HCT116 (cell line): Measurements from ENCODE around the gene UBE2F. TPM values are rescaled to one million over a fixed set of nuclear protein-coding genes. Genes with fewer than 3 reads are reported as not detected.

Experiments
- ATAC-seq: fragments of 200-7000 bp; cut with Tn5 transposase; 2 replicates; pipeline ENCODE4 v1.9.1; 2020; ENCODE audit warnings: mild to moderate bottlenecking, moderate library complexity
- BruUV-seq: library from RNA; stranded (reverse); fragments of 400-500 nt; replicated peaks from 2 replicates; lab custom pipeline; 2021; lab: Mats Ljungman, UMichigan
- CTCF ChIA-PET: fragments of 300-600 bp; sonication (Branson Sonifier 250); formaldehyde crosslinking; loops from one replicate; lab custom pipeline; 2021; ENCODE audit warnings: antibody characterized with exemption; lab: Charles Lee
- POLR2A ChIA-PET: fragments of 300-600, 350-600 bp; sonication (Branson Sonifier 250); formaldehyde crosslinking; loops from one replicate; lab custom pipeline; 2021; ENCODE audit warnings: antibody characterized with exemption; lab: Charles Lee
- RAD21 ChIA-PET, 2 experiments: fragments of 300-600 bp; sonication (Branson Sonifier 250); formaldehyde crosslinking; loops; one replicate each; lab custom pipeline; 2023; ENCODE audit warnings: low total read pairs in 2 of 2; ENCODE audit not compliant: uncharacterized antibody in 2 of 2, unreplicated experiment in 2 of 2, low non-redundant PET in 1 of 2; lab: Charles Lee
- DNase-seq: peaks from one replicate; pipeline ENCODE4 v3.0.0-alpha.2; 2010; ENCODE audit warnings: low read depth, low spot score
- H2AFZ ChIP-seq: fragments of 200-600 bp; shearing (Covaris generic), sonication (generic); 2 replicates; pipeline ENCODE4 v1.6.1; 2017; ENCODE audit warnings: low read depth, mixed run types, mixed read lengths, antibody characterized with exemption, low read length; ENCODE audit not compliant: poor library complexity, severe bottlenecking
- H3K27ac ChIP-seq: 2 replicates; pipeline ENCODE4 v1.5.1; 2012; ENCODE audit warnings: low read depth, low read length
- H3K27me3 ChIP-seq: fragments of 200-600 bp; sonication (generic); 2 replicates; pipeline ENCODE4 v1.6.1; 2016; ENCODE audit warnings: mixed run types, low read length, mixed read lengths; ENCODE audit not compliant: insufficient read depth
- H3K36me3 ChIP-seq, 2 experiments: fragments of 200-500 bp in 1 of 2; fragments of 200-600 bp in 1 of 2; sonication (Bioruptor generic) in 1 of 2; sonication (generic) in 1 of 2; 2 replicates each; pipeline versions ENCODE4 v1.5.1 to v1.6.1; 2014 to 2016; ENCODE audit warnings: low read length in 2 of 2, inconsistent platforms in 1 of 2, mixed read lengths in 1 of 2, mixed run types in 1 of 2; ENCODE audit not compliant: insufficient read depth in 2 of 2, control insufficient read depth in 1 of 2
- H3K4me1 ChIP-seq, 2 experiments: fragments of 200-600 bp in 1 of 2; sonication (generic) in 1 of 2; 2 replicates each; pipeline versions ENCODE4 v1.5.1 to v1.6.1; 2012 to 2017; ENCODE audit warnings: low read length in 2 of 2, inconsistent platforms in 1 of 2, mild to moderate bottlenecking in 1 of 2, mixed read lengths in 1 of 2, mixed run types in 1 of 2, moderate library complexity in 1 of 2; ENCODE audit not compliant: insufficient read depth in 2 of 2, control insufficient read depth in 1 of 2
- H3K4me2 ChIP-seq: fragments of 200-600 bp; sonication (generic); 2 replicates; pipeline ENCODE4 v1.6.1; 2017; ENCODE audit warnings: mixed run types, low read length, mixed read lengths
- H3K4me3 ChIP-seq, 2 experiments: fragments of 200-600 bp in 1 of 2; sonication (generic) in 1 of 2; replicated peaks in 1 of 2; 2 replicates each; pipeline ENCODE4 v1.5.1; 2011 to 2016; ENCODE audit warnings: low read length in 2 of 2, control low read depth in 1 of 2, low read depth in 1 of 2, mild to moderate bottlenecking in 1 of 2, mixed read lengths in 1 of 2, mixed run types in 1 of 2
- H3K79me2 ChIP-seq: fragments of 200-600 bp; sonication (generic); 2 replicates; pipeline ENCODE4 v1.6.1; 2017; ENCODE audit warnings: mild to moderate bottlenecking, mixed run types, low read length, moderate library complexity, mixed read lengths; ENCODE audit not compliant: insufficient read depth
- H3K9ac ChIP-seq: fragments of 200-600 bp; sonication (generic); 2 replicates; pipeline ENCODE4 v1.6.1; 2016; ENCODE audit warnings: low read length, mixed read lengths
- H3K9me2 ChIP-seq: fragments of 200-600 bp; sonication (generic), shearing (Covaris generic); 2 replicates; pipeline ENCODE4 v1.6.1; 2017; ENCODE audit warnings: mixed run types, mild to moderate bottlenecking, moderate library complexity; ENCODE audit not compliant: insufficient read depth
- H3K9me3 ChIP-seq, 2 experiments: fragments of 200-500 bp in 1 of 2; fragments of 200-600 bp in 1 of 2; sonication (Bioruptor generic) in 1 of 2; sonication (generic) in 1 of 2; 2 replicates each; pipeline ENCODE4 v1.6.1; 2014 to 2017; ENCODE audit warnings: low read length in 2 of 2, mixed read lengths in 2 of 2, inconsistent platforms in 1 of 2, low read depth in 1 of 2, mild to moderate bottlenecking in 1 of 2, mixed run types in 1 of 2, moderate library complexity in 1 of 2; ENCODE audit not compliant: control insufficient read depth in 1 of 2, insufficient read depth in 1 of 2
- H4K20me1 ChIP-seq: fragments of 200-600 bp; sonication (generic), shearing (Covaris generic); 2 replicates; pipeline ENCODE4 v1.6.1; 2017; ENCODE audit warnings: mixed run types, mild to moderate bottlenecking, moderate library complexity; ENCODE audit not compliant: insufficient read depth
- CBX3 ChIP-seq: IDR thresholded peaks from 2 replicates; pipeline ENCODE4 v1.6.1; 2012; ENCODE audit warnings: low read depth
- CTCF ChIP-seq, 3 experiments: fragments of 200-600 bp in 1 of 3; sonication (generic) in 1 of 3; IDR thresholded peaks in 2 of 3; conservative IDR thresholded peaks in 1 of 3; 2 replicates each; pipeline ENCODE4 v1.5.1; 2012 to 2017; ENCODE audit warnings: low read depth in 2 of 3, low read length in 2 of 3, antibody characterized with exemption in 1 of 3, borderline replicate concordance in 1 of 3, control low read depth in 1 of 3, mild to moderate bottlenecking in 1 of 3, mixed read lengths in 1 of 3, mixed run types in 1 of 3, moderate library complexity in 1 of 3; ENCODE audit not compliant: insufficient read depth in 1 of 3
- ELF1 ChIP-seq: IDR thresholded peaks from 2 replicates; pipeline ENCODE4 v1.6.1; 2012; ENCODE audit warnings: low read depth, borderline replicate concordance
- EZH2phosphoT487 ChIP-seq: fragments of 200-600 bp; IDR thresholded peaks from 2 replicates; pipeline ENCODE4 v1.6.1; 2018; ENCODE audit warnings: antibody characterized with exemption, borderline replicate concordance
- FOSL1 ChIP-seq: IDR thresholded peaks from 2 replicates; pipeline ENCODE4 v1.6.1; 2012; ENCODE audit warnings: low read depth
- JUND ChIP-seq: IDR thresholded peaks from 2 replicates; pipeline ENCODE4 v1.6.1; 2012
- MAX ChIP-seq: IDR thresholded peaks from 2 replicates; pipeline ENCODE4 v1.6.1; 2012
- POLR2A ChIP-seq: IDR thresholded peaks from 2 replicates; pipeline ENCODE4 v1.7.0; 2011; ENCODE audit warnings: borderline replicate concordance; ENCODE audit not compliant: insufficient read depth, insufficient read length; ENCODE audit errors: extremely low read depth
- POLR2AphosphoS5 ChIP-seq: IDR thresholded peaks from 2 replicates; pipeline ENCODE4 v1.6.1; 2011; ENCODE audit warnings: mild to moderate bottlenecking, low read depth, low read length, moderate library complexity
- SP1 ChIP-seq: IDR thresholded peaks from 2 replicates; pipeline ENCODE4 v1.6.1; 2012; ENCODE audit warnings: low read depth
- SRF ChIP-seq: IDR thresholded peaks from 2 replicates; pipeline ENCODE4 v1.6.1; 2012; ENCODE audit warnings: low read depth
- YY1 ChIP-seq: IDR thresholded peaks from 2 replicates; pipeline ENCODE4 v1.6.1; 2011; ENCODE audit warnings: low read length, low read depth, moderate library complexity, mild to moderate bottlenecking; ENCODE audit not compliant: insufficient replicate concordance; ENCODE audit errors: extremely low read depth
- ZBTB33 ChIP-seq: IDR thresholded peaks from 2 replicates; pipeline ENCODE4 v1.6.1; 2011; ENCODE audit warnings: mild to moderate bottlenecking, low read length, moderate library complexity; ENCODE audit not compliant: insufficient replicate concordance; ENCODE audit errors: extremely low read depth
- ZFX ChIP-seq: fragments of 450-650 bp; IDR thresholded peaks from 2 replicates; pipeline ENCODE4 v1.6.1; 2017
- intact Hi-C: fragments of 100-400 bp; cut with micrococcal nuclease; formaldehyde crosslinking; loops from 2 replicates; pipeline ENCODE4 v1.10.0; 2022
- total RNA-seq: library from RNA; stranded (reverse); gene quantifications from one replicate; pipeline ENCODE4 v1.2.1, GENCODE V29; 2021; ENCODE audit not compliant: unreplicated experiment
- TF ChIP-seq, protein P1 (sequence below): IDR thresholded peaks from 2 replicates; pipeline ENCODE4 v1.6.1; 2012; ENCODE audit warnings: low read depth

The UBE2F gene
- total RNA-seq, 1 experiment from 2014 or later, result 32.8 TPM

DNA sequence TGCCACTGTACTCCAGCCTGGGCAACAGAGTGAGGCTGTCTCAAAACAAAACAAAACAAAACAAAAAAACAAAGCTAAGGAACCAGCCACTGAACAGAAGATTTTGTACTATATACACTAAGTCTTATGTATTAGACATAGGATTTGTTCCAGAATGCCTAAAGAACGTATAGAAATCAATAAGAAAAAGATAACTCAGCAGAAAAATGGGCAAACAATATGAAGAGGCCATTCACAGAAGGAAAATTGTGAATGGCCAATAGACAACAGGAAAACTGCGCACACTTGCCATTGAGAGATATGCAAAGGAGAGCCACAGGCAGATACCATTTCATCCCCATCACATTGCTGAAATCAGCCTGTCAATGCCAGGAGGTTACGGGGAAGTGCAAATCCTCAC is 14.9 kb upstream of the UBE2F start:
- no peak for ATAC-seq
- no peak overlapping the region for H3K4me2 ChIP-seq
- no peak for TF ChIP-seq CTCF (IDR thresholded peaks at IDR 0.05 in 2 of 3, conservative IDR thresholded peaks at IDR 0.05 in 1 of 3; ENCODE audit: borderline replicate concordance in 1 of 3, insufficient read depth in 1 of 3, low read depth in 2 of 3, low read length in 2 of 3)
- TF ChIP-seq, protein P1, sequence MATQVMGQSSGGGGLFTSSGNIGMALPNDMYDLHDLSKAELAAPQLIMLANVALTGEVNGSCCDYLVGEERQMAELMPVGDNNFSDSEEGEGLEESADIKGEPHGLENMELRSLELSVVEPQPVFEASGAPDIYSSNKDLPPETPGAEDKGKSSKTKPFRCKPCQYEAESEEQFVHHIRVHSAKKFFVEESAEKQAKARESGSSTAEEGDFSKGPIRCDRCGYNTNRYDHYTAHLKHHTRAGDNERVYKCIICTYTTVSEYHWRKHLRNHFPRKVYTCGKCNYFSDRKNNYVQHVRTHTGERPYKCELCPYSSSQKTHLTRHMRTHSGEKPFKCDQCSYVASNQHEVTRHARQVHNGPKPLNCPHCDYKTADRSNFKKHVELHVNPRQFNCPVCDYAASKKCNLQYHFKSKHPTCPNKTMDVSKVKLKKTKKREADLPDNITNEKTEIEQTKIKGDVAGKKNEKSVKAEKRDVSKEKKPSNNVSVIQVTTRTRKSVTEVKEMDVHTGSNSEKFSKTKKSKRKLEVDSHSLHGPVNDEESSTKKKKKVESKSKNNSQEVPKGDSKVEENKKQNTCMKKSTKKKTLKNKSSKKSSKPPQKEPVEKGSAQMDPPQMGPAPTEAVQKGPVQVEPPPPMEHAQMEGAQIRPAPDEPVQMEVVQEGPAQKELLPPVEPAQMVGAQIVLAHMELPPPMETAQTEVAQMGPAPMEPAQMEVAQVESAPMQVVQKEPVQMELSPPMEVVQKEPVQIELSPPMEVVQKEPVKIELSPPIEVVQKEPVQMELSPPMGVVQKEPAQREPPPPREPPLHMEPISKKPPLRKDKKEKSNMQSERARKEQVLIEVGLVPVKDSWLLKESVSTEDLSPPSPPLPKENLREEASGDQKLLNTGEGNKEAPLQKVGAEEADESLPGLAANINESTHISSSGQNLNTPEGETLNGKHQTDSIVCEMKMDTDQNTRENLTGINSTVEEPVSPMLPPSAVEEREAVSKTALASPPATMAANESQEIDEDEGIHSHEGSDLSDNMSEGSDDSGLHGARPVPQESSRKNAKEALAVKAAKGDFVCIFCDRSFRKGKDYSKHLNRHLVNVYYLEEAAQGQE, result no peak
- TF ChIP-seq SRF, result no peak
- no peak for TF ChIP-seq ZBTB33
- no peak for TF ChIP-seq POLR2AphosphoS5
- no peak for TF ChIP-seq EZH2phosphoT487
- no peak for TF ChIP-seq ZFX
- TF ChIP-seq FOSL1, result no peak
- TF ChIP-seq ELF1, result no peak
- TF ChIP-seq CBX3, result no peak
- no peak for TF ChIP-seq SP1
- TF ChIP-seq JUND, result no peak
- TF ChIP-seq POLR2A, result no peak
- TF ChIP-seq YY1, result no peak
- TF ChIP-seq MAX, result no peak
- TF ChIP-seq, all 23 proteins: peak for 0
- no peak overlapping the region for H3K9ac ChIP-seq
- intact Hi-C loops, result no loop called here
- H4K20me1 ChIP-seq, result no peaks in the 10 kb centered on the region
- DNase-seq, result no peak
- H3K27ac ChIP-seq, result no peak overlapping the region
- BruUV-seq, result no TSS peak
- no peaks in the 10 kb centered on the region for H3K79me2 ChIP-seq
- no peak overlapping the region for H2AFZ ChIP-seq
- H3K4me3 ChIP-seq, result no peak overlapping the region
- no peaks in the 10 kb centered on the region for H3K36me3 ChIP-seq
- ChIA-PET RAD21 (no interaction called here), CTCF (no interaction called here), POLR2A (no interaction called here)
- no peaks in the 10 kb centered on the region for H3K27me3 ChIP-seq
- H3K9me3 ChIP-seq, result no peaks in the 10 kb centered on the region
- H3K4me1 ChIP-seq, result no peaks in the 10 kb centered on the region
- H3K9me2 ChIP-seq, result no peaks in the 10 kb centered on the region
